Measurements from ENCODE around the gene MT1A.

Gene MT1A

GRCh38 chr16:56636616-56637413, 1.7 kb upstream of the MT1A start:
- no peak for ATAC-seq
- TF ChIP-seq GLIS3 (CRISPR knock-in tag; IDR thresholded peaks at IDR 0.05) = no peak
- TF ChIP-seq ZFP30 (CRISPR knock-in tag; IDR thresholded peaks at IDR 0.05) = no peak
- no peak for TF ChIP-seq ESRRG (CRISPR knock-in tag; IDR thresholded peaks at IDR 0.05)
- no peak for TF ChIP-seq CSDC2 (CRISPR knock-in tag; IDR thresholded peaks at IDR 0.05)
- TF ChIP-seq TOX (CRISPR knock-in tag; IDR thresholded peaks at IDR 0.05; ENCODE audit: borderline replicate concordance) = no peak
- no peak for TF ChIP-seq PATZ1 (CRISPR knock-in tag; IDR thresholded peaks at IDR 0.05; ENCODE audit: borderline replicate concordance)
- TF ChIP-seq SNAI2 (CRISPR knock-in tag; IDR thresholded peaks at IDR 0.05) = no peak
- no peak for TF ChIP-seq RARB (CRISPR knock-in tag; IDR thresholded peaks at IDR 0.05)
- TF ChIP-seq BACH2 (CRISPR knock-in tag; IDR thresholded peaks at IDR 0.05; ENCODE audit: borderline replicate concordance) = no peak
- TF ChIP-seq OSR1 (CRISPR knock-in tag; IDR thresholded peaks at IDR 0.05) = no peak
- TF ChIP-seq ARNTL (CRISPR knock-in tag; IDR thresholded peaks at IDR 0.05; ENCODE audit: borderline replicate concordance, low read depth) = no peak
- TF ChIP-seq CSRNP3 (CRISPR knock-in tag; IDR thresholded peaks at IDR 0.05) = no peak
- TF ChIP-seq TSHZ2 (CRISPR knock-in tag; IDR thresholded peaks at IDR 0.05) = no peak
- no peak for TF ChIP-seq PPARA (CRISPR knock-in tag; IDR thresholded peaks at IDR 0.05; ENCODE audit: borderline replicate concordance)

- TF ChIP-seq CREB5 (CRISPR knock-in tag; IDR thresholded peaks at IDR 0.05; ENCODE audit: low read depth) (no peak), ZNF565 (CRISPR knock-in tag; conservative IDR thresholded peaks at IDR 0.05; ENCODE audit: low read depth) (no peak), TOX (CRISPR knock-in tag; IDR thresholded peaks at IDR 0.05; ENCODE audit: borderline replicate concordance) (no peak), SNAI2 (CRISPR knock-in tag; IDR thresholded peaks at IDR 0.05) (no peak), ZFP3 (CRISPR knock-in tag; IDR thresholded peaks at IDR 0.05) (no peak), ZNF8 (CRISPR knock-in tag; IDR thresholded peaks at IDR 0.05) (no peak), RARB (CRISPR knock-in tag; IDR thresholded peaks at IDR 0.05) (no peak), ZFP30 (CRISPR knock-in tag; IDR thresholded peaks at IDR 0.05) (no peak), PATZ1 (CRISPR knock-in tag; IDR thresholded peaks at IDR 0.05; ENCODE audit: borderline replicate concordance) (no peak), POU6F1 (CRISPR knock-in tag; IDR thresholded peaks at IDR 0.05; ENCODE audit: borderline replicate concordance, low read depth) (no peak), TCF4 (CRISPR knock-in tag; IDR thresholded peaks at IDR 0.05; ENCODE audit: borderline replicate concordance) (no peak), OSR1 (CRISPR knock-in tag; IDR thresholded peaks at IDR 0.05) (no peak), CSRNP3 (CRISPR knock-in tag; IDR thresholded peaks at IDR 0.05) (no peak), ZNF70 (CRISPR knock-in tag; IDR thresholded peaks at IDR 0.05) (no peak)
- no peak for ATAC-seq
Observed at GRCh38 chr16:56639045-56639444, 579 bp downstream of the MT1A start.
